ENCODE data around the gene ENPP3. TPM values are rescaled to one million over a fixed set of nuclear protein-coding genes. Genes with fewer than 3 reads are reported as not detected.

Gene ENPP3
- total and polyA plus RNA-seq, 8 donors, result 0.31 to 13.0 (median 0.61) TPM; not detected in 2

DNA sequence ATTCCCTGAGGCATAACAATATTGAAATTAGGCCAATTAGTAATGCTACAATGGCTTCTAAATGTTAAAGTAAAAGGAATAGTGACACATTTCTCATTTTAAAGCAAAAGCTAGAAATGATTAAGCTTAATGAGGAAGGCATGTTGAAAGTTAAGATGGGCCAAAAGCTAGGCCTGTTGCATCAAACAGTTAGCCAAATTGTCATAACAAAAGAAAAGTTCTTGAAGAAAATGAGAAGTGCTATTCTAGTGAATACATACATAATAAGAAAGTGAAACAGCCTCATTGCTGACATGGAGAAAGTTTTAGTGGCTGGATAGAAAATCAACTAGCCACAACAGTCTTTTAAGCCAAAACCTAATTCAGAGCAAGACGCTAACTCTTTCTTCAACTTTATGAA lies 51.2 kb downstream of the ENPP3 start:
- no peak for DNase-seq
- H3K9me3 ChIP-seq, result no peaks in the 10 kb centered on the region
- H3K4me1 ChIP-seq, result no peaks in the 10 kb centered on the region
- H3K27me3 ChIP-seq, result no peaks in the 10 kb centered on the region
- H3K36me3 ChIP-seq, result no peaks in the 10 kb centered on the region
- H3K4me3 ChIP-seq, result no peak overlapping the region
- TF ChIP-seq EP300 (IDR thresholded peaks at IDR 0.05) (no peak), POLR2A (IDR thresholded peaks at IDR 0.05) (no peak)
- H3K27ac ChIP-seq, result no peak overlapping the region
- intact Hi-C loops (cut with DNase I; ENCODE audit: low total_unique reads), result no loop called here
- WGBS, 5 donors, result 79 to 100% (median 91%) methylated on average over 1 of the region's 1 CpG

DNA sequence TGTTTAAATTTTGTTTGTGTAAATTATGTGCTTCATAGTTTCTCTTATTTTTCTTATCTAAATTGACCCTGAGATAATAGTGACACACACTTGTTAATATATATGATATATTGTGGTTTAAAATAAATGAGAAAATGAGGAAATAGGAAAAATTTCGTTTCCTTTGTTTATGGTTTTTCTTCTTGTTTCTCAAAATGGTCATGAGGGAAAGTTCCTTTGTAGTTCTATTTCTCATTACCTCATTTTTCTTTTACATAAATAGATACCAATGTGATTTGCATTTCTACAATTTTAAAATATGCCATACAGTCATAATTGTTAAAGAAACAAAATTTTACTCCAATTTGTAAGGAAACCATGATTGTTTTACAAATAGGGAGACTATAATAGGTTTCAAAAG lies 54.9 kb downstream of the ENPP3 start:
- Histone ChIP-seq H3K9me3 (no peaks in the 10 kb centered on the region), H3K36me3 (no peaks in the 10 kb centered on the region), H3K4me3 (no peak overlapping the region), H3K4me1 (no peaks in the 10 kb centered on the region), H3K27me3 (no peaks in the 10 kb centered on the region), H3K27ac (no peak overlapping the region)
- 16 to 41% (median 30%) methylated on average over 1 of the region's 1 CpG for whole genome bisulfite sequencing, 5 donors
- intact Hi-C loops (cut with DNase I; ENCODE audit: low total_unique reads), result no loop called here
- TF ChIP-seq POLR2AphosphoS5 (IDR thresholded peaks at IDR 0.05) (no peak), EP300 (IDR thresholded peaks at IDR 0.05) (no peak), POLR2A (IDR thresholded peaks at IDR 0.05) (no peak)
- TF ChIP-seq, protein P1, sequence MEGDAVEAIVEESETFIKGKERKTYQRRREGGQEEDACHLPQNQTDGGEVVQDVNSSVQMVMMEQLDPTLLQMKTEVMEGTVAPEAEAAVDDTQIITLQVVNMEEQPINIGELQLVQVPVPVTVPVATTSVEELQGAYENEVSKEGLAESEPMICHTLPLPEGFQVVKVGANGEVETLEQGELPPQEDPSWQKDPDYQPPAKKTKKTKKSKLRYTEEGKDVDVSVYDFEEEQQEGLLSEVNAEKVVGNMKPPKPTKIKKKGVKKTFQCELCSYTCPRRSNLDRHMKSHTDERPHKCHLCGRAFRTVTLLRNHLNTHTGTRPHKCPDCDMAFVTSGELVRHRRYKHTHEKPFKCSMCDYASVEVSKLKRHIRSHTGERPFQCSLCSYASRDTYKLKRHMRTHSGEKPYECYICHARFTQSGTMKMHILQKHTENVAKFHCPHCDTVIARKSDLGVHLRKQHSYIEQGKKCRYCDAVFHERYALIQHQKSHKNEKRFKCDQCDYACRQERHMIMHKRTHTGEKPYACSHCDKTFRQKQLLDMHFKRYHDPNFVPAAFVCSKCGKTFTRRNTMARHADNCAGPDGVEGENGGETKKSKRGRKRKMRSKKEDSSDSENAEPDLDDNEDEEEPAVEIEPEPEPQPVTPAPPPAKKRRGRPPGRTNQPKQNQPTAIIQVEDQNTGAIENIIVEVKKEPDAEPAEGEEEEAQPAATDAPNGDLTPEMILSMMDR (IDR thresholded peaks at IDR 0.05), result no peak
- no peak for DNase-seq

DNA sequence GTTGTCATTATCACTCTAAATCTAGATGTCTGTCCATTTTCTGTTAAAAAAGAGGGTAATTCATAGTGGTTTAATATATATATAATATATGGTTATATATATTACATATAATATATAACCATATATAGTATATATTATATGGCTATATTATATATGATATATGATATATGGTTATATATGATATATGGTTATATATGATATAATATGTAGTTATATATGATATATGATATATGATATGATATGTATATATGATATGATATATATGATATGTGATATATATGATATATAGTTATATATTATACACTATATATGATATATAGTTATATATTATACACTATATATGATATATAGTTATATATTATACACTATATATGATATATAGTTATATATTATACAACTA lies 55.5 kb downstream of the ENPP3 start:
- no peak for DNase-seq
- H3K4me3 ChIP-seq, result no peak overlapping the region
- intact Hi-C loops (cut with DNase I; ENCODE audit: low total_unique reads), result no loop called here
- H3K27ac ChIP-seq, result no peak overlapping the region
- H3K36me3 ChIP-seq, result no peaks in the 10 kb centered on the region
- no peaks in the 10 kb centered on the region for H3K27me3 ChIP-seq
- H3K9me3 ChIP-seq, result no peaks in the 10 kb centered on the region
- H3K4me1 ChIP-seq, result no peaks in the 10 kb centered on the region
- TF ChIP-seq EP300 (IDR thresholded peaks at IDR 0.05), result no peak
- no peak for TF ChIP-seq POLR2A (IDR thresholded peaks at IDR 0.05)
- no peak for TF ChIP-seq POLR2AphosphoS5 (IDR thresholded peaks at IDR 0.05)
- TF ChIP-seq, protein P1 (IDR thresholded peaks at IDR 0.05), result no peak

DNA sequence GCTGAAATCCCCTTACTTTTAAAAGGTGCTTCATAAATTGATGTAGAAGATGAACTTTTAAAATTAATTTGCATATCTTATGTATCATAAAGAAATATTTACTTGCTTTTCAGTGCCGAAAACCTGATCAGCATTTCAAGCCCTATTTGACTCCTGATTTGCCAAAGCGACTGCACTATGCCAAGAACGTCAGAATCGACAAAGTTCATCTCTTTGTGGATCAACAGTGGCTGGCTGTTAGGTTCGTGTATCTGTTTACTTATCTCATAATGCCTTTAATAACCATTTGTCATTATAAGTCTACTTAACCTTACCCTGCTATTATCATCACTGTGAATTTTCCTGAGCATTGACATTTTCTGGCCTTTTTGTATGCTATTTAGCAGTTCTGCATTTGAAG lies 56.3 kb downstream of the ENPP3 start:
- Histone ChIP-seq H3K4me1 (no peaks in the 10 kb centered on the region), H3K9me3 (no peaks in the 10 kb centered on the region), H3K27me3 (no peaks in the 10 kb centered on the region), H3K27ac (no peak overlapping the region), H3K36me3 (no peaks in the 10 kb centered on the region), H3K4me3 (no peak overlapping the region)
- intact Hi-C loops (cut with DNase I; ENCODE audit: low total_unique reads), result no loop called here
- 56 to 80% (median 62%) methylated on average over 5 of the region's 5 CpGs for WGBS, 5 donors
- TF ChIP-seq POLR2A (IDR thresholded peaks at IDR 0.05) (no peak), POLR2AphosphoS5 (IDR thresholded peaks at IDR 0.05) (no peak), EP300 (IDR thresholded peaks at IDR 0.05) (no peak)
- TF ChIP-seq, protein P1 (IDR thresholded peaks at IDR 0.05), result no peak
- DNase-seq, result no peak

DNA sequence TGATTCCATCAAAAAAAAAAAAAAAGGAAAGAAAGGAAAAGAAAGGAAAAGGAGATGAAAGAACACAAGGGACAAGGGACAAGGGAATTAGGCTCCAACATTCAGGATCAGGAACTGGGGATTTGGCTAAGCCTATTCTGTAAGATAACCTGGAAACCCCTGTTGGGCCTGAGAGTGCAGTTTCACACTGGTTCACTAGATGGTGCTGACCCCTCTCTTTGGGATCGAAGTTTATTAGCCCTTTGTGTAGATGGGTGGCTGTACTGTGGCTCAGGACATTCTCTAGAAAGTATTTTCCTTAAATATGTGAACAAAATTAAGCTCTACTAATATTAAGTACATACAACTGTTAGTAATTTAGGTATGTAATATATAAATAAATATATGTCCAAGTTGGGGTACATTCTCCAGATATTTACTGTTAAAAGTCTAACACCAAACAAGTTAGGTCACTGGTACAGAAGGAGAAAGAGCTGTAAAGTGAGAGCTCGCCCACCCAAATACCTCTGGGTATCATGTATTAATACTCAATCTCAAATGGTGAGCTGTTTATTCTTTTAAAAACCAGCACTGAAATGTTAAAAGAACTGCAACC lies 57.8 kb downstream of the ENPP3 start:
- 32 to 39% (median 36%) methylated on average over 2 of the region's 2 CpGs for WGBS, 5 donors
- TF ChIP-seq, protein P1 (IDR thresholded peaks at IDR 0.05), result peak in 5 of 7 experiments; percentile 47 to 72 (median 61)
- TF ChIP-seq POLR2A (IDR thresholded peaks at IDR 0.05), result no peak
- Histone ChIP-seq H3K4me3 (no peak overlapping the region), H3K27me3 (no peaks in the 10 kb centered on the region), H3K4me1 (no peaks in the 10 kb centered on the region), H3K36me3 (no peaks in the 10 kb centered on the region), H3K27ac (no peak overlapping the region), H3K9me3 (no peaks in the 10 kb centered on the region)
- DNase-seq, result peak; percentile 42 to 85
- intact Hi-C loops (cut with DNase I; ENCODE audit: low total_unique reads), result loop anchor here (5.0 kb wide), 1 partner anchor 212 kb away; no protein-coding TSS in a partner anchor

All from stomach (tissue), 9 donors.